Epidermal melanocyte (primary cell): ENCODE results near the gene IMMP2L.
A peak's percentile ranks its signal among the peaks of the same experiment; 100 is the strongest.
"Not testable (repeated sequence)": the region's sequence is repeated elsewhere in the genome, so short reads cannot be mapped to it uniquely, and the experiment has no call there.

Experiments
- DNase-seq: peaks from one replicate; pipeline ENCODE4 v3.0.0; 2011; ENCODE audit warnings: low spot score; ENCODE audit not compliant: insufficient read length

The IMMP2L gene

GRCh38 chr7:111561904-111562732 is at the start of gene IMMP2L:
Gene IMMP2L, minus strand, starts transcription at chr7:111562492.
- peak; percentile 63 for DNase-seq

GRCh38 chr7:111609483-111610254 is 47.4 kb upstream of the IMMP2L start:
- not testable (repeated sequence) for DNase-seq

GRCh38 chr7:111607621-111608020 is 45.3 kb upstream of the IMMP2L start:
- DNase-seq = no peak

- DNase-seq = no peak
These were observed 43.0 kb upstream of the IMMP2L start for GRCh38 chr7:111605246-111605645.

GRCh38 chr7:111600091-111600490 is 37.8 kb upstream of the IMMP2L start:
- DNase-seq = no peak

GRCh38 chr7:111595780-111596179 is 33.5 kb upstream of the IMMP2L start:
- no peak for DNase-seq

- DNase-seq = no peak
These were observed 32.3 kb upstream of the IMMP2L start for GRCh38 chr7:111594602-111595001.

GRCh38 chr7:111593343-111593742 is 31.1 kb upstream of the IMMP2L start:
- no peak for DNase-seq

- no peak for DNase-seq
These were observed 25.8 kb upstream of the IMMP2L start for GRCh38 chr7:111588065-111588433.

GRCh38 chr7:111587410-111588064 is 25.2 kb upstream of the IMMP2L start:
- no peak for DNase-seq

- no peak for DNase-seq
These were observed 24.6 kb upstream of the IMMP2L start for GRCh38 chr7:111586711-111587409.

- not testable (repeated sequence) for DNase-seq
These were observed 19.6 kb upstream of the IMMP2L start for GRCh38 chr7:111581784-111582488.

- DNase-seq = not testable (repeated sequence)
These were observed 18.9 kb upstream of the IMMP2L start for GRCh38 chr7:111581207-111581606.

GRCh38 chr7:111578754-111579153 is 16.5 kb upstream of the IMMP2L start:
- DNase-seq = no peak

GRCh38 chr7:111571720-111572119 is 9.4 kb upstream of the IMMP2L start:
- no peak for DNase-seq

- no peak for DNase-seq
These were observed 6.7 kb upstream of the IMMP2L start for GRCh38 chr7:111568870-111569462.

GRCh38 chr7:111568419-111568818 is 6.1 kb upstream of the IMMP2L start:
- no peak for DNase-seq

GRCh38 chr7:111564078-111564477 is 1.8 kb upstream of the IMMP2L start:
- DNase-seq = no peak

GRCh38 chr7:111561654-111561903 is 713 bp downstream of the IMMP2L start:
- DNase-seq = no peak

GRCh38 chr7:111560773-111561653 is 1.3 kb downstream of the IMMP2L start:
- DNase-seq = no peak
